ENCODE measurements around the gene LGALS3BP.

GRCh38 chr17:79026376-79027273 is 46.9 kb upstream of the LGALS3BP start:
- TF ChIP-seq CTCF (IDR thresholded peaks at IDR 0.05) (no peak), POLR2A (IDR thresholded peaks at IDR 0.05) (no peak), EP300 (IDR thresholded peaks at IDR 0.05) (peak in 3 of 4 donors; percentile 30 to 71 (median 70)), POLR2AphosphoS5 (IDR thresholded peaks at IDR 0.05) (peak; percentile 68 to 77)
